Muscle layer of duodenum (tissue), 2 donors: ENCODE data around the gene CNTN5.

Source experiments
- H3K27ac ChIP-seq: one replicate; pipeline ENCODE4 v1.7.0; 2013; ENCODE audit warnings: mild to moderate bottlenecking, low read length
- H3K27me3 ChIP-seq: one replicate; pipeline ENCODE4 v1.7.0; 2013; ENCODE audit warnings: low read depth, mild to moderate bottlenecking, control low read depth, low read length
- H3K36me3 ChIP-seq, 2 donors: one replicate each; pipeline ENCODE4 v1.7.0; 2013; ENCODE audit warnings: low read length in 2 of 2, control low read depth in 1 of 2, mild to moderate bottlenecking in 1 of 2; ENCODE audit not compliant: insufficient read depth in 2 of 2, control insufficient read depth in 1 of 2
- H3K4me1 ChIP-seq, 2 donors: one replicate each; pipeline ENCODE4 v1.7.0; 2013; ENCODE audit warnings: low read length in 2 of 2, mild to moderate bottlenecking in 2 of 2, control low read depth in 1 of 2, moderate library complexity in 1 of 2; ENCODE audit not compliant: insufficient read depth in 2 of 2, control insufficient read depth in 1 of 2
- H3K4me3 ChIP-seq, 2 donors: one replicate each; pipeline ENCODE4 v1.7.0; 2013; ENCODE audit warnings: low read length in 2 of 2, low read depth in 1 of 2, mild to moderate bottlenecking in 1 of 2
- H3K9me3 ChIP-seq, 2 donors: one replicate each; pipeline ENCODE4 v1.7.0; 2013; ENCODE audit warnings: low read length in 2 of 2, control low read depth in 1 of 2, mild to moderate bottlenecking in 1 of 2; ENCODE audit not compliant: control insufficient read depth in 1 of 2
- donor health status: healthy.

Gene CNTN5

DNA sequence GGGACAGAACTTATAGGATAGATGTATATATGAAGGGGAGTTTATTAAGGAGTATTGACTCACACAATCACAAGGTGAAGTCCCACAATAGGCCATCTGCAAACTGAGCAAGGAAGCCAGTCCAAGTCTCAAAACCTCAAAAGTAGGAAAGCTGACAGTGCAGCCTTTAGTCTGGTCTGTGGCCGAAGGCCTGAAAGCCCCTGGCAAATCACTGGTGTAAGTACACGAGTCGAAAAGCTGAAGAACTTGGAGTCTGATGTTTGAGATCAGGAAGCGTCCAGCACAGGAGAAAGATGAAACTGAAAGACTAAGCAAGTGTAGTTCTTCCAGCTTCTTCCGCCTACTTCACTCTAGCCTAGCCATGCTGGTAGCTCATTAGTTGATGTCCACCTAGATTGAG is 866.7 kb downstream of the CNTN5 start:
- Histone ChIP-seq H3K27me3 (no peaks in the 10 kb centered on the region), H3K9me3 (no peaks in the 10 kb centered on the region), H3K36me3 (no peaks in the 10 kb centered on the region), H3K4me3 (no peak overlapping the region), H3K4me1 (no peaks in the 10 kb centered on the region), H3K27ac (no peak overlapping the region)

DNA sequence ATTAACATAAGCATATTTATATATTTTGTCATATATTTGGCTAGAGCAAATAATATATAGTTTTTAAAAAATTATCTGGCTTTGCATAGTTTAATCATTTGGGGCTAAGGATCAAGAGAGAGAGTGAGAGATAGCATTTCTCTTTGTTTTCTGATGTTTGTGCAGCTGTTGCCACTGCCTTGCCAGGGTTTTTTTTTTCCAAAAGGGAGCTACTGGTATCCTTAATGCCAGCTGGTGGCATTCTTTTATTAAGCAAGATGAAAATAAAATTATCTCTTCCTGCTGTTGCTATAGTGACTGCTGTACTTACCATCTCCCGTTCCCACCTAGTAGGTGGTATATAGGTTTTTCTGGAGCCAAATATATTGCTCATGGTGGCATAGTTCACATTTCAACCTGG is 873.1 kb downstream of the CNTN5 start:
- H3K9me3 ChIP-seq: peaks cover 0 to 13% of the 10 kb centered on the region in 2 donors
- no peak overlapping the region for H3K4me3 ChIP-seq
- no peaks in the 10 kb centered on the region for H3K36me3 ChIP-seq
- H3K4me1 ChIP-seq: no peaks in the 10 kb centered on the region
- no peak overlapping the region for H3K27ac ChIP-seq
- no peaks in the 10 kb centered on the region for H3K27me3 ChIP-seq

DNA sequence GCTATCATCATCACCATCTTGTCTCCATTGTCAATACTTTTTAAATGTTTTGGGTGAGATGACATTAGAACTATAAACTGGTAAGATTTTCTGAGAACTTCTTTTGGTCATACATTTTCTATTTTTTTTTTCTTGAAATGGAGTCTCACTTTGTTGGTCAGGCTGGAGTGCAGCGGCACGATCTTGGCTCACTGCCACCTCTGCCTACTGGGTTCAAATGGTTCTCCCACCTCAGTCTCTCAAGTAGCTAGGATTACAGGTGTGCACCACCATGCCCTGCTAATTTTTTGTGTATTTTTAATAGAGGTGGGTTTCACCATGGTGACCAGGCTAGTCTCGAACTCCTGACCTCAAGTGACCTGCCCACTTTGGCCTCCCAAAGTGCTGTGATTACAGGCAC is 880.4 kb downstream of the CNTN5 start:
- no peaks in the 10 kb centered on the region for H3K36me3 ChIP-seq
- no peaks in the 10 kb centered on the region for H3K4me1 ChIP-seq
- no peak overlapping the region for H3K27ac ChIP-seq
- peaks cover 0 to 21% of the 10 kb centered on the region in 2 donors for H3K9me3 ChIP-seq
- no peak overlapping the region for H3K4me3 ChIP-seq
- H3K27me3 ChIP-seq: no peaks in the 10 kb centered on the region

DNA sequence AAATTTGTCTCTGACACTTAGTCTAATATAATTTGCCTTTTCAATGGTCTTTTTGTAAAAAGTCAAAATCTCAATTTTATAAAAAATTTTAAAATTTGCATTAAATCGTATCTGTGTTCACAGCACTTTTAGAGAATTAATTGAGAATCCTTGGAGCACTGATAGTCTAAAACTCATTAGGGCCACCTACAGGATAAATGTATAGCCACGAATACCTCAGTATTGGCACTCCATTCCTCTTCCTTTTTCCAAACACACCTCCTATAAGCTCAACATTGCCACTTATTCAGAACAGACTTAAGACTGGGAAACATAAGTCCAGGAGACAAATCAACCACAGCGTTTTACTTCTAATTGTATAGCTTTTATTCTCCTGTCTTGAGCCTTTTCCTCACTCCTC is 890.4 kb downstream of the CNTN5 start:
- Histone ChIP-seq H3K27ac (no peak overlapping the region), H3K36me3 (no peaks in the 10 kb centered on the region), H3K9me3 (no peaks in the 10 kb centered on the region), H3K27me3 (no peaks in the 10 kb centered on the region), H3K4me3 (no peak overlapping the region), H3K4me1 (no peaks in the 10 kb centered on the region)

DNA sequence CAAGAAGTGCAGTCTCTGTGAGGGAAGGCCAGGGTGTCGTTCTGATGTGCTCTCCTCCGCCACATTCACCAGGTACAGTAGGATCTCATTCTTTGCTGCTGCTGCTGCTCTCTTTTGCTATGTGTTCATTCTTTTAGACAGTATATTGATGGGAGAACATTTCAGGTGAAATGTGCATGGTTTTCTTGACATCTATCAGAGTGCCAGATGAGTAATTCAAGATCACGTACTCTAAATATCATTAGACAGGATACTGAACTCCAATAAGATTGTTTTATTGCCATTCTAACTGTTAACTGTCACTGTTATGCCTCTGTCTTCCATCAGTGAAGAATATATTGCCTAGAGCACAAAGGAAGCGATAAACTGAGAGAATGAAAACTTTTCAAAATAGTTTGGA is 895.3 kb downstream of the CNTN5 start:
- no peaks in the 10 kb centered on the region for H3K27me3 ChIP-seq
- no peaks in the 10 kb centered on the region for H3K36me3 ChIP-seq
- no peaks in the 10 kb centered on the region for H3K4me1 ChIP-seq
- H3K4me3 ChIP-seq: no peak overlapping the region
- H3K9me3 ChIP-seq: peaks cover 0 to 10% of the 10 kb centered on the region in 2 donors
- no peak overlapping the region for H3K27ac ChIP-seq

DNA sequence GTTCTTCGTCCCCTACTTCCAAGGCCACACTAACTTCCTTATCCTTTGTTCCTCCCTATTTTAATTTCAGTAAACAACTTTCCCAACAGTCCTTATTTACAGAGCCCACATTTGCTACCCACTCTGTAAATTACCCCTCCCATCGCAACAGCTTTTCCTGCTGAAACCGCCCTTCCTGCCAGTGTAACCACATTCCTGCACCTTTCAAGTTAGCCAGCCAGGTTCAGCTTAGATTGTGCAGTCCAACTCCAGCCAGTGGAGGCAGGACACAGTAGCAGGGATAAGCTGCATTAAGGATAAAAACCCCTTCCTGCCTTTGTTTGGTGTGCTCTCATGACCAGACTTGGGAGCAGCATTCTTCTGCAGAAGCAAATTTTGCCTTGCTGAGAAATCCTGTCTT is 898.0 kb downstream of the CNTN5 start:
- Histone ChIP-seq H3K27me3 (no peaks in the 10 kb centered on the region), H3K4me1 (no peaks in the 10 kb centered on the region), H3K9me3 (peaks cover 0 to 10% of the 10 kb centered on the region in 2 donors), H3K4me3 (no peak overlapping the region), H3K36me3 (no peaks in the 10 kb centered on the region), H3K27ac (no peak overlapping the region)

DNA sequence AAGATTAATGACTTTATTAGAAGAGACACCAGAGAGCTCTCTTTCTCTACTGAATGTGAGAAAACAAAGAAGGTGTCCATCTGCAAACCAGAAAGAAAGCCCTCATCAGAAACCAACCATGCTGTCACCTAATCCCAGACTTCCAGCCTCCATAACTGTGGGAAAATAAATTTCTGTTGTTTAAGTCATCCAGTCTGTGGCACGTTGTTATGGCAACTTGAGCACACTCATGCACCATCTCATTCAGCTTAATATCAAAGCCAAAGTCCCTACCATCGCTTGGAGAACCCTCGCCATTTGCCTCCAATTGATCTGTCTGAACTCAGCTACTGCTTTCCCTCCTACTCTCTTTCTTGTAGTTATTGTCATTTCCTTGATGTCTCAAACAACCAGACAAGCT is 900.2 kb downstream of the CNTN5 start:
- no peaks in the 10 kb centered on the region for H3K36me3 ChIP-seq

DNA sequence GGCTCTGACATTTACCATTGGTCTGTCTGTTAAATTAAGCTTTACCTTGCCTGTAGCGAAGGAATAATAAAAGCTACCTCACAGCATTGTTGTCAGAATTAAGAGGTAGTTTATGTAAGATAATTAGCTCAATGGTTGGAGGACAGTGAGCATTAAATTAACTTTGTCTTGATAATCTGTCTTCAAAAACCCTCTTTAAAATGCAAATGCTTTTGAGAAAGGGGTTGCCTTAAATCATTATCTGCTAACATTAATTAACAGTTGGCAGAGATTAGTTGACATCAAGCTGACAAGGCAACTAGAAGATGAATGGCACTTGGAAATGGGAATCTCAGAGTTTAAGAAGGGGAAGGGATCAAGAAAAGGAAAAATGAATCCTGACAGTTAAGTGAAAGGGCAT is 905.2 kb downstream of the CNTN5 start:
- Histone ChIP-seq H3K4me1 (no peaks in the 10 kb centered on the region), H3K9me3 (peaks cover 0 to 6% of the 10 kb centered on the region in 2 donors), H3K4me3 (no peak overlapping the region), H3K27me3 (no peaks in the 10 kb centered on the region), H3K36me3 (no peaks in the 10 kb centered on the region), H3K27ac (no peak overlapping the region)

More for the DNA sequence above, 900.2 kb downstream of the CNTN5 start:
- no peaks in the 10 kb centered on the region for H3K4me1 ChIP-seq
- H3K4me3 ChIP-seq: no peak overlapping the region
- no peak overlapping the region for H3K27ac ChIP-seq
- H3K9me3 ChIP-seq: peaks cover 0 to 10% of the 10 kb centered on the region in 2 donors
- H3K27me3 ChIP-seq: no peaks in the 10 kb centered on the region

DNA sequence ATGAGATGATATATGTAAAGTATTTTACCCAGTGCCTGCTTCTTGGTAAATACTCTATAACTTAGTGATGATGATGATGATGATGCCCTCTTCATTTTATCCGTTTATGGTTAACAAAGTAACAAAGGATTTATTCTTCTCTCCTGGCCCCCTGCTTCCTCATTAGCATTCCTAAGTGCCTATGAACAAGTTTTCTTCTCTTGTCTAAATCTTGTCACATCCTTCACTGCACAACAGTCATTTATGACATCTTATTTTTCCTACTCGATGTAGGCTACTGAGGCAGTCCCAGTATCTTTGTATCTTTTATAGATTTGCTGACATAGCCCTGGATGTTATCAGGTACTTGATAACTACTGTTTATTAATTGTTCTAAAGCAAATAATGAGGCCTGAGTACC is 911.9 kb downstream of the CNTN5 start:
- Histone ChIP-seq H3K36me3 (no peaks in the 10 kb centered on the region), H3K4me1 (no peaks in the 10 kb centered on the region), H3K9me3 (peaks cover 0 to 6% of the 10 kb centered on the region in 2 donors), H3K27ac (no peak overlapping the region), H3K4me3 (no peak overlapping the region), H3K27me3 (no peaks in the 10 kb centered on the region)

DNA sequence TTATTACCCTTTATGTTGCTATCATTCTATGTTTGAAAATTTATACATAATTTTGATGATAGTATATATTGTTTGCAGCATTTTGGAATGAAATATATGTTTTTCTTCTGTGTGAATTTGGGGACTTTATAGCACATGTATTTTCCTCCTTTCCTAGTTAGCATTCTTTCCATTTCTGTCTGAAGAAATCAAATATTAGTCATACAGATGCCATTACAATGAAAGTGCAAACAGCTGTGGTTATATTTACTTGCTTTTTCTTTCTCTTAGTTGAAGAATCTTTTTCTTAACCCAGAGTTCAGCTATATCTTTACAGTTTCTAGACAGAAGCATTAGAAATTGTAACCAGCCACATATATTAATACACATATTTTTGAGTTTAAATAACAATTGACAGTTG is 913.3 kb downstream of the CNTN5 start:
- H3K4me3 ChIP-seq: no peak overlapping the region
- no peaks in the 10 kb centered on the region for H3K27me3 ChIP-seq
- H3K36me3 ChIP-seq: no peaks in the 10 kb centered on the region
- H3K27ac ChIP-seq: no peak overlapping the region
- no peaks in the 10 kb centered on the region for H3K9me3 ChIP-seq
- H3K4me1 ChIP-seq: no peaks in the 10 kb centered on the region

DNA sequence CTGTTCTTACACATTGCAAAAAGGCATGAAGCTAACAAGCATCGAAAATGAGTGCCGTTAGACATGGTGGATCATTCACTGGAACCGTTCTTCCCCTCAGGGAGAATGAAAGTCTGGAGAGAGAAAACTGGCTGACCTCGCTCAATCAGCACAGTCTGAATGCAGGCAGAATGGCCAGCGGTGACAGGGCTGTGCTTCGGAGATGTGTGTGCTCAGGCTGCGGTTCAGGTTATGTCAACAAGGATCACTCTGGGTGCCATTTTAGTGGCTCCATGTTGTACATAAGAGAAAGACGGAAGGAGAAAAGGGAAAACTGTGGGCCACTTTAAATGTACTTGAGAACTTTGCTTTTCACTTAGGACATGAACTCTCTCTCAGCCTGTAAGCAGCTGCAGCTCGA is 916.6 kb downstream of the CNTN5 start:
- Histone ChIP-seq H3K27ac (no peak overlapping the region), H3K4me1 (no peaks in the 10 kb centered on the region), H3K27me3 (no peaks in the 10 kb centered on the region), H3K36me3 (no peaks in the 10 kb centered on the region), H3K4me3 (no peak overlapping the region), H3K9me3 (no peaks in the 10 kb centered on the region)

DNA sequence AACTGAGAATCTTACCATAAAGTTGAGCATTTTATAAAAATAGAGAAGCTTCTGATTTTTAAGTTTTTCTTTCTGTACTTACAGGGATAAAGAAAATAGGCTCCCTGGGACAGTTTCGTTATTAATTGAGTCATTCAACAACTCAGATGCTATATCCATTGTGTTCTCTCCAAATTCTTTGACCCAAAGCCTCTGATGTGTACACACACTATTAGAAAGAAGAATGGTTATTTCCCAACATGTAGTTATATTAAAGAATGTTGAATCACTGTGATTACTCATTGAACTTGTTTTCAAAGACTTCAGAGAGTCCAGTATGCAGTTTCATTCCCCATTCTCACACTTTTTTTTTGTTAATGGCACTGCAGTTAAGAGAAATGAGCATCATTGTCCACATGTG is 932.1 kb downstream of the CNTN5 start:
- Histone ChIP-seq H3K9me3 (no peaks in the 10 kb centered on the region), H3K4me3 (no peak overlapping the region), H3K4me1 (no peaks in the 10 kb centered on the region), H3K27me3 (no peaks in the 10 kb centered on the region), H3K27ac (no peak overlapping the region), H3K36me3 (no peaks in the 10 kb centered on the region)
